ENCODE results near the gene PCGF1.
A peak's percentile ranks its signal among the peaks of the same experiment; 100 is the strongest.
"Not testable (repeated sequence)": the region's sequence is repeated elsewhere in the genome, so short reads cannot be mapped to it uniquely, and the experiment has no call there.

The PCGF1 gene

DNA sequence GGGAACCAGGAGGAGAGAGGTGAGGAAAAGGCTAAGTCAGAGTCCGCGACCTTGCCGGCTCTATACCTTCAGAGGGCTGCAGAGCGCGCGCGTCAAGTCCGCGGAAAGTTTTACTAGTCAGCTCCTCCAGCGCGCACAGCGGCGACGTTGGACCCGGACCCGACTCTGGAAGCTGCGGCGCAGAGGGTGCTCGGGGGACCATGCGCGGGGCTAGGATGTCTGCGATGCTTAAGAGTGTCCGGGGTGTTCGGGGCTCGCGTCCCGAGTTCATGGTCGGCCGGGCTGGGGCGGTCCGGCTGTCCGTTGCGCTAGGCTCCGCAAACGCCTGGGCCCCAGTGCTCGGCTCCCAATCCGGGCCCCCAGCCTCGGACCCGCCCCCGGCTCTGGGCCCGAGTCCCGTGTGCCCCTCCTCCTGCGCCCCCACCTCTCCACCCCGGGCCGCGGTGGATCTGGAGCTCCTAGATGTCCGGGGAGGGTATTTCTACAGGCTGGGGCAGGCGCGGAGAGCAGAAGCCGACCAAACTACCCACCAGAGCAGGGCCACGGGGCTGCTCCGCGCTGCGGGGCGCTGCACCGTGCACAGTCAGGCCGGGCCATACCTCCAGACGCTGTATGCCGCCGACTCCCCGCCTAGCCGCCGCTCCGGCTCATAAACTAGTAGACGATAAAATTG, 8.1 kb downstream of the PCGF1 start, which contains the start of gene LBX2:
LBX2 (minus strand) TSS at position 337 of the 673 bp plus-strand sequence; CDS start at position 271, 66 bp downstream.
- no peak for DNase-seq (ENCODE audit: low read depth in 2 of 2)

DNA sequence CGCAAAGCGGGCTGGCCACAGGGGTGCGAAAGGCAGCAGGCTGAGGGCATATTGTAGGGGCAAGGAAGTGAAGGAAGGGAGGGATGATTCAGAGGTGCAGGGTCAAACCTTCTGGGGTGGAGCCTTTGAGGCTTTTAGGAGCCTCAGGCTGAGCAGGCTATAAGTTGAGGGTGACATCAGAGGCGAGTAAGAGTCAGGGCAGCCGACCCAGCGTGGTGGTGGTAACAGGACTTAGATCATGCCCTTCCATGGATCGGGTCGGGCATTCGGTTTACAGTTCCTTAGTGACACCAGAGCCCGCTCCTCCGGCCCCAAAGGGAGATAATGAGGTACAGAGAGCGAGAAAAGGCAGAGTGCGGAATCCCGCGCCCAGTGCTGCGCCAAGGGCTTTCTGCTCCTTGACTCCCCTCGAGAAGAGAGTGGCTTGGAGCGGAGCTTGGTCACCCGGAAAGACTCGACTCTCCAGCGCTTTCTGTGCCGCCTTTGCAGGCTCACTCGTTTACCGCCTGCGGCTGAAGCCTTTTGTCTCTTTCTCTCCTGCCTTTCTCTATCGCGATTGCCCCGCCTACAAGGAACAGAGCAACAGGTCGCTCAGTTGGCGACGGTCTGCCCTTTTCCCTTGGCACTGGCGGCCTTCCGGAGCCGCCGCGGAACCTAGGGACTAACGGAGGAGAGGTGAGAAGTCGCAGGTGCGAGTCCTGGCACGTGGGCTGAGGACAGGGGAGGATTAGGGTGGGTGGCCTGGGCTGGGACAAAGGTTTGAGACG, 8.8 kb downstream of the PCGF1 start:
- DNase-seq (ENCODE audit: low read depth in 2 of 2), result no peak

DNA sequence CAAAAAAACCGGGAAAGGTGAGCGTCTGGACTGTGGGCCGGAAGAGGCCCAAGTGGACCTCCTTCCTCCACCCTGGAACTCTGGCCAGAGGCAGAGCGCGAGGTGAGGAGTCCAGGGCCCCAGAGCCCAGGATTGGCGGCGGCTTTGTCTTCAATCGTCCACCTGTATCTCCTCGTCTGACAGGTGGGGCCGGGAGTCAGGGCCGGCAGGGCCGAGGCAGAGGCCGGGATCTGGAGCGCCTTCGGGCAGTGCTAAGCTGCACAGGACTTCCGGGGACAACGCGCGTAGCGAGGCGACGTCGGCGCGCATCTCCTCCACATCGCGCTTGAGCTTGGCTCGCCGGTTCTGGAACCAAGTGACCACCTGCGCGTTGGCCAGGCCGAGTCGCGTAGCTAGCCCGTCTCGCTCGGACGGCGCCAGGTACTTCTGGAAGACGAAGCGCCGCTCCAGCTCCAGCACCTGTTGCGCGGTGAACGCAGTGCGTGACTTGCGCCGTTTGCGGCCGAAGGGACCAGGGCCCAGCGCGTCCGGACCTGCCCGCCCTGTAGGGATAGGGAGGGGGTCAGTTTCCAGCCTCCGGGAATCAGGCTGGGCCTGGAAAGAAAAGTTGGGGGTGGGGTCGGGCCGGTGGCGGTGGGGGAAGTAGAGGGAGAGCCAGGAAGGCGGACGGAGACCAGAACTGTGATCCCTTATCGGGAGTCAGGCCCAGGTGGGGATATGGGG, 9.6 kb downstream of the PCGF1 start:
- no peak for DNase-seq (ENCODE audit: low read depth in 2 of 2)

DNA sequence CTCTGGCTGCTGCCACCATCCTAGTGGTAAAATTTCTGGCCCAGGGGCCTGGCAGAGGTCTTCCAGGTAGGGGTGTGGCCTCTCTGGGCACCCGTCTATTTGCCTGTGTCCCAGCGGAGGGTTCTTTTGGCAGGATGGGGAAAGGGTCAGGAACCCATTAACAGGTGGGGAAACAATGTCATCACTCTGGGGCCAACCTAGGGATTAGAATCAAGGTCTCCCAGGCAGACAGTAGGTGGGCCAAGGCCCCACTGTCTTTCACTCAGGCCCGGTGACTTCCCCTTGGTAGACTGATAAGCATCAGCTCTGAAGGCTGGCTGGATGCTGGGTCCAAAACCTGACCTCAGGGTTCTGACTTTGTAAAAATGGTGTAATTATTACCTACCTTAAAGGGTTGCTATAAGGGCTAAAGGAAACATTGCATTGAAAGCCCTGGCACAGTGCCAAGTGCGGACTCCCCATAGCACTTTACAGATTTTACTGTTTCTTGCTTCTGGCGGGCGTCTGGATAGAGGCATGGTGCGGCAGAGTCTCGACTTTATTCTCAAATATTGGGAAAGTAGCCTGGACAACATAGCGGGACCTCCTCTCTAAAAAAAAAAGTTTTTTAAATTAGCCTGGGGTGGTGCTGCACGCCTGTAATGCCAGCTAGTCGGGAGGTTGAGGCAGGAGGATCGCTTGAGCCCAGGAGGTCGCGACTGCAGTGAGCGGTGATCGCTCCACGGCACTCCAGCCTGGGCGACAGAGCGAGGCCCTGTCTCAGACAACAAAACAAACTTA, 10.3 kb downstream of the PCGF1 start:
- DNase-seq (ENCODE audit: low read depth in 2 of 2), result no peak

DNA sequence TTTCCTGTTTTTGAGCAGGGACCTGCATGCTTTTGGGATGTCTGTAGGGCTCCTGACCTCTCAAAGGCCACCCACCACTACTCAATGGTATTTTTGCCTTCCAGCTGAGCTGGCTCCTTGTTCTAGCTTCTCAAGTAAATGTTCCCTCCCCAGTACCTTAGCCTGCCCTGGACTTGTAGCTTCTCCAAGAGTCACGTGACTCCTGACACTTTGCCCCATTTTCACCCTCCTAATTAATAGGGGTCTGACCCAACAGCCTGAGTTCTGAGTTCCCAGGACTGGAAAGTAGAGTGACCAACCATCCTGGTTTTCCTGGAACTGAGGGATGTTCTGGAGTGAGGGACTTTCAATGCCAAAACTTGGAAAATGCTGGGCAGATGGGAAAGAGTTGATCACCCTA, 12.1 kb downstream of the PCGF1 start:
- DNase-seq (ENCODE audit: low read depth in 2 of 2), result no peak

DNA sequence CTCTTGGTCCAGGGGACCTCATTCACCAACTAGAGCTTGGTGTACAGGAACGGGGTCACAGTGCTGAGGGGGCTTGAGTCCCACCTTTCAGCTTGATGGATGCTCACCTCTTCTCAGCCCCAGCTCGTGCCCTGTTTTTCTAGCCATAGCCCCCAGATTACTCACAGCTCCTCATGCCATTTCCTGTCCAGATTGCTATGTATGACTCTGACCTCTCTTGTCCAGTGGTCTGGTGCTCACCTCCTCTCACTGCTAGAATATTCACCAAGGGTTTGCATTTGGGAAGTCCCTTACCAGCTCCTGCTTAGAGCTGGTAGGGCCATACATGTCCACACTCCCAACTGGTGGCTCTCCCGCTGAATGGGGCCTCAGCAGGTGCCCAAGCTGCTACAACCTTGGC, 13.9 kb downstream of the PCGF1 start:
- DNase-seq (ENCODE audit: low read depth in 2 of 2), result no peak

DNA sequence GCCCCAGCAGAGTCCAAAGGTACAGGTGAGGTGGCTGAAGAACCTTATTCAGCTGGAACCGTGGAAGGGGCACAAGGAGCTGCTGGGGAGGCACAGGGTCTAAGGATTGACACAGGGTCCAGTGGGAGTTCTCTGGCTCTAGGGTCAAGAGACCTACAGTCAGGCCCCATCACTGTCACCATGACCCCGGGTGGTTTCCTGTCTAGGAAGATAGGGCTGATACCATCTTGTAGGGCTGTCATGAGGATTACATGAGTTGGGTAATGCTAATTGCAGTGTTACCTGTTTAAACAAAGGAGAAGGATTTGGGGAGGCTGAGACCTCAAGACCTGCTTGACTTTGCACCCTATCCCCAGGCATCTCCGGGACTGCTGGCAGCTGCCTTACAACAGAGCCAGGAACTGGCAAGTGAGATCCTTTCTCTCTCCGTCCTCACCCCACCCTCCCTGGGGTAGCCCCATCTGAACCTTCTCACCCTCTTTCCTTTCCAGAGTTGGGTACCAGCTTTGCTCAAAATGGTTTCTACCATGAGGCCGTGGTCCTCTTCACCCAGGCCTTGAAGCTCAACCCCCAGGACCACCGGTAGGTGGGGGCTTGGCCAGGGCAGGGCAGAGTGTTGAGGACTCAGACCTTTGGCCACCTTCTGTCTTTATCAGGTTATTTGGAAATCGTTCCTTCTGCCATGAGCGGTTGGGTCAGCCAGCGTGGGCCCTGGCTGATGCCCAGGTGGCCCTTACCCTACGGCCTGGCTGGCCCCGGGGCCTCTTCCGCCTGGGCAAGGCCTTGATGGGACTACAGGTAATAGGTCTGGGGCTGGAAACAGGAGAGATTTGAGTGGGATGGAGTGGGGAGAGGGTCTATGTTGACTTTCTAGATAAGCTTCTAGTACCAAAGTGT, 15.6 kb downstream of the PCGF1 start:
- no peak for DNase-seq (ENCODE audit: low read depth in 2 of 2)

DNA sequence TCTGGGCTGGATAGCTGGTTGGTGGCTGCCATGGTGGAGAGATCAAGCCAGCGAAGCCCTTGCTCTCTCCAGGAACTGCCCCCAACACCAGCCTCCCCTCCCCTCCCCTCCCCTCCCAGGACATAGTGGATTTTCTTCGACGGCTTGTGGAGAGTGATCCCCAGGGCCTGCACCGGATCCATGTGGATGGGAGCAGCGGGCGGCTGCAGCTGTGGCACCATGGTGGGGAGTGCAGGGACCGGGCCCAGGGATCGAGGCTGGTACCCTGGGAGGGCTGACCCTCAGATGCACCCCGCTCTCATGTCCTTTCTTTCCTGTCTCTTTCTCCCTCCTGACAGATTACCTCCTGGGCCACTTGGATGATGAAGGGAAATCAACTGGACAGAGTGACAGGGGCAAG, 17.6 kb downstream of the PCGF1 start:
- no peak for DNase-seq (ENCODE audit: low read depth in 2 of 2)

DNA sequence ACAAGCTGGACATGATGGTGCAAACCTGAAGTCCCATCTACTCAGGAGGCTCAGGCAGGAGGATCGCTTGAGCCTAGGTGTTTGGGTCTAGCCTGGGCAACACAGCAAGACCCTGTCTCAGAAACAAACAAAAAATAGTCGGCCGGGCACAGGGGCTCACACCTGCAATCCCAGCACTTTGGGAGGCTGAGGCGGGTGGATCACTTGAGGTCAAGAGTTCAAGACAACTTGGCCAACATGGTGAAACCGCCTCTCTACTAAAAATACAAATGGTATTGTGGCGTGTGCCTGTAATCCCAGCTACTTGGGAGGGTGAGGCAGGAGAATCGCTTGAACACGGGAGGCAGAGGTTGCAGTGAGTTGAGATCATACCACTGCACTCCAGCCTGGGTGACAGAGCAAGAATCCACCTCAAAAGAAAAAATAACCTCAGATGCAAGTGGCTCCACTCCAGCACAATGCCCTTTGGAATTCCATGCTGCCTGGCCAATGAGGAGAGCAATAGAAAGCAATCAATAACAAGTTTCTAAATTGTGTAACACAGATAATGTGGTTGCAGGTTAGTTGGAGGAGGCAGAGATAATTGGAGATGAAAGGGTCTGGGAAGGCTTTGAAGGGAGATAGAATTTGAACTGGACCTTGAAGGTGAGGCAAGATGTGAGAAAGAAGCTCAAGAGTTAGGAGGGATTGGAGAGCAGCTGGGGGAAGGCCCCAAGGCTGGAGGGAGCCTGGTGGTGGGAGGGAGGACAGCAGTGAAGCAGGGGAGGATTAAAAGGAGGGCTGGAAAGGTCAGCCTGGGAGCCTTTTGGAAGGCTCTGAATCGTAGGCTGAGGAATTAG, 18.6 kb downstream of the PCGF1 start:
- DNase-seq (ENCODE audit: low read depth in 2 of 2), result no peak

DNA sequence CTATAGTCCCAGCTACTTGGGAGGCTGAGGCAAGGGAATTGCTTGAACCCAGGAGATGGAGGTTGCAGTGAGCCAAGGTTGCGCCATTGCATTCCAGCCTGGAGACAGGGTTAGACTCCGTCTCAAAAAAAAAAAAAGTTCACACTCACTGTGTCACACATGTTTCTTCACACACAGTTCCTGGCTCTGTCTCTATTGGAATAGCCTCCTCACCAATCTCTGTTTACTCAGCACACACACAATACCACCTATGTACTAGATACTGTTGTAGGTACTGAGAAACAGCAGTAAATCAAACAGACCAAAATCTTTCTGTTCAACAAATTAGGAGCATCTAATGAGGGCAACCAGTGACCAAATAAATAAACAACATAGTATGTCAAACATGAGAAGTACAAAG, 21.4 kb downstream of the PCGF1 start:
- DNase-seq (ENCODE audit: low read depth in 2 of 2), result no peak

DNA sequence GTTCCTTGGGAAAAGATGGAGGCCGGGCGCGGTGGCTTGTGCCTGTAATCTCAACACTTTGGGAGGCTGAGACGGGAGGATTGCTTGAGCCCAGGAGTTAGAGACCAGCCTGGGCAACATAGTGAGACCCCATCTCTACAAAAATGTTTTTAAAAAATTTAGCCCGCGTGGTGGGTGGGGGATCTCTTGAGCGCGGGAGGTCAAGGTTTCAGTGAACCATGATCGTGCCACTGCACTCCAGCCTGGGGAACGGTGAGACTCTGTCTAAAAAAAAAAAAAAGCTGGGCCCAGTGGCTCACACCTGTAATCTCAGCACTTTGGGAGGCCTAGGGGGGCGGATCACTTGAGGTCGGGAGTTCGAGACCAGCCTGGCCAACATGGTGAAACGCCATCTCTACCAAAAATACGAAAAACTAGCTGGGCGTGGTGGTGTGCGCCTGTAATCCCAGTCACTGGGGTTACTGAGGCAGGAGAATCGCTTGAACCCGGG, 23.8 kb downstream of the PCGF1 start:
- DNase-seq (ENCODE audit: low read depth in 2 of 2), result not testable (repeated sequence)

DNA sequence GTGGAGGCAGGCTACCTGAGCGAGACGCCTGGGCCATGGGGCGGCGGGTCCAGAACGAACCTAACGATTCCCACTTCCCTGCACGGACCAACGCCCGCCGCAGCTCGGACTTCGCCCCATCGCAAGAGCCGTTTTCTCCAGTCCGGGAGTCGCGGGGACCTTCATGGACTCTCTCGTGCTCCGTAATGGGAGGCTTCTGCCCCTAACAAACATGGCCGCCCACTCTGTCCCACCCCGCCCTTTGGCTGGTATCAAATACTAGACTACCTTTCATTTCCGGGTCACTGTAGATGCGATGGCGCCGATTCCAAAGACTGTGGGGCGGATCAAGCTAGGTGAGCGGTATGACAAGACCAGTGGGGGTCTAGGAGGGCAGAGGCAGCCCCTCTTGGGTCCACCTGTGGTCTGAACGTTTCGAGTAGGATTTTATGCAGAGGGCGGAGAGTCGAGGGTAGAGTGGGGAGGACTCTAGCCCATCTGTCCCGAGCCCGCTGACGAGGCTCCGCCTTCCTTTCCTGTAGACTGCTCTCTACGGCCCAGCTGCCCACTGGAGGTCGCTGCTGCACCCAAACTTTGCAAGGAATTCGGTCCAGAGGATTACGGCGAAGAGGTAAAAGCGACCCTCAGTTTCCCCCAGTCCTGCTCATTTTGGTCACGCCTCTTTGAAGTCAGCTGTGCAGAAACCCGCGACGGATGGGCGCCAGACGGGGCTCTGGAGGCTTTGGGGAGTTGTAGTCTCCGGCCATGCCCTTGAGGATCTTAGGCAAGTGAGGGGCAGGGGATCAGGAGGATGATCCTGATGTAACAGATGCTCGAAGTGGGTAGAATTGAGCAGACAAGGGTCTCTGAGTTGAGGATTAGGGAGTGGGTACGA, 24.5 kb downstream of the PCGF1 start, which contains the start of the genes CCDC142 and TTC31:
CCDC142 (minus strand) TSS at position 198 of the 874 bp plus-strand sequence; CDS start at position 37, 161 bp downstream.
TTC31 (plus strand) TSS at position 281 of the 874 bp plus-strand sequence; CDS start at position 296, 15 bp downstream.
- DNase-seq (ENCODE audit: low read depth in 2 of 2), result peak; percentile 88 to 89

DNA sequence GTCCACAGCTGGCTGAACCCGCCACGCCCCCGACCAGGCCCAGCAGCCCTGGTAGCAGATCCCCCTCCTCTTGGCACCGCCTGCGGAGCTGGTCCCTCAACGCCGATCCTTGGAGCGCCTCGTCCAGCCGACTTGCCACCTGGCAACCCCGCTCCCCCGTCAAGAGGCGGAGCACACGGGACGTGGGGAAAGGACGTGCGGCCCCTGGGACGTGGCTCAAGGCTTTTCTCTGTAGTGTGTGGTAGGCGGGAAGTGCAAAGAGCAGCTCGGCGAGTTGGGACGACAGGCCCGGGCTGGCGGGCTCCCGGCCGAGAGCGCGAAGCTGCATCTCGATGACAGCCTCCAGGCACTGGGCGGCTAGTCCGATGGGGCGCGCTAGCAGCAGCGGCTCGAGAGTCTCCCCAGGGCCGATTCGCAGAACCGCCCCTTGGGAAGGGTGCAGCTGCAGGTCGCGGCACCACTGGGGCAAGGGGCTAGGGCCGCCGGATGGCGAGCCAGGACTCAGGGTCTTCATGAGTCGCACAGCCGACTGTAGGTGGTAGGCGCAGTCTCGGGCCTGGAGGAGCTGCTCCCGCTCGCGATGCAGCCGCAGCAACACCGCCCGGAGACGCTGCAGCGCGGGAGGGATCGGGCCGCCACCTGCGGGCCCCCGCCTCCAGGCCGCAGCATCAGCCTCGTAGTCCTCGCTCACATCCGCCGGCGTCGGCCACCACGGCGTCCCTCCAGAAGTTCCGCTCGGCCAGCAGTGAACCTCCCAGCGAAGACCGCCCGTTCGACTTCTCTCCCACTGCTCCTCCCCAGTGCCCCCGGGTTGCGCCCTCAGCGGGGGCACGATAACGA, 25.3 kb downstream of the PCGF1 start:
- peak in 1 of 2 donors; percentile 42 for DNase-seq (ENCODE audit: low read depth in 2 of 2)

DNA sequence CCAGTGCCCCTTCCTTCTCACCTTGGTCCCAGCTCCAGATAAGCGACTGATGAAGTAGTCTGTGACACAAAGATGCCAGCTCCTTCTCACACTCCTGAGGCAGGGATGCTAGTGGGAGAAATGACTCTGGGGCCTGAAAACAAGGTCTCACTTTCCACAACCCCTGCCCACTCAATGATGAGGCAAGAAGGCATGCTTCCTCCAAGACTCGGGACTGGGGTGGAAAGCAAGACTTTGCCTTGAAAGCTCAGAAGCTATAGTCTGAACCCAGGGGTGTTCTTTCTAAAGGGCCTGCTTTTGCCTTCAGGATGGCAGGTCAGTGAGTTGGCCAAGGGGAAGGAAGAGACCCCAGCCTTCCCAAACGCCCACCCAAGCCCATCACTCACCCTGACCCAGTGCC, 26.1 kb downstream of the PCGF1 start:
- no peak for DNase-seq (ENCODE audit: low read depth in 2 of 2)

DNA sequence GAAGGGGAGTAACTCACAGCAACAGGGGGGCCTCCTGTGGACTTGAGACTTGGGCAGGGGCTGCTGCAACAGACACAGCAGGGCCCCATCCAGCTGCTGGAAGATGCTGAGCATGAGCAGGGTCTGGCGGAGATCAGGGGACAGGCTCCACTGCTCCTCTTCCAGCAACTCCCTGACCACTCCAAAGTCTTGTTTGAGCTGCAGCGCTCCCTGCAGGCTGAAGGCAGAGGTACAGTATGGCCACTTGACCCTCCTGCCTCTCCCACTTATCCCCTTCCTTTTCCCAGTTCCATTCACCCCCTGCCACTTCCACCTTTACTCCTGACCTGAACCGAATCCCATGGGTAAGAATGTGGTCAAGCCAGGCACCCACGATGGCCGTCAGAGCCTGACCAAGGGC, 32.6 kb downstream of the PCGF1 start:
- DNase-seq (ENCODE audit: low read depth in 2 of 2), result no peak

DNA sequence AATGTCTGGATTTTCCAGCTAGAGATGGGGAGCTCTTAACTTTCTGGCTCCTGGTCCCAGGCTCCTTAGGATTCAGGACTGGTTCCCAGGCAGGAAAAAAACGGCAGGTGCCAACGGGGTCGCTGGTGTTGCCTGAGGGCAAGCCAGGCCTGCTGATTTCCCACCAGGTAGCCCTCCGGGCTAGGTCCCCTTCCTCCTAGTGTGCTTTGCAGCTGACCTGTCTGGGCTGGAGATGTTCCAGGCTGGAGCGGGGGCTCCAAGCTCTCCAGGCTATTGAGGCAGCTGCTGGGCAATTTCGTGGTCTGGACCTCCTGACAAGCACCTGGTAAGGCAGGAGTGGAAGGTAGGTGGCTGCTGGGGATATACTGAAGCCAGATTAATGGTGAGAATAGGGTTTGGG, 33.0 kb downstream of the PCGF1 start:
- no peak for DNase-seq (ENCODE audit: low read depth in 2 of 2)

DNA sequence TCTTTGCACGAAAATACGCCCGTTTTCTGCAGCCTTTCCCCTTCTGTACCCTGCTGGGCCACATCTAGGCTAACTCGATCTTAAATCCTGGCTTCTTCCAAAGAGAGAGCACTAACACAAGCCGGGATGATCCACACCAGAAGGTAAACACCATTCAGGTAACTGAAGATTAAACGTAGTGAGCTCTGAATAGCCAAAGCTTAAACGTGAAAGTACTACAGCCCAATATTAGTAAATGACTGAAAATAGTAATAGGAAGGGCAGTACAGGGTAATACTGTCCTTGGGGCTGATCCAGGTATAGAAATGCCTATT, 34.6 kb downstream of the PCGF1 start:
- no peak for DNase-seq (ENCODE audit: low read depth in 2 of 2)

Measured in stimulated activated CD8-positive, alpha-beta memory T cell treated with anti-CD3 and anti-CD28 coated beads, Interleukin-2, amount 100 ng/mL, for 48 hours (primary cell).